Adrenal gland (tissue), 5 donors: Measurements from ENCODE around the gene VKORC1.

Source experiments
- POLR2A ChIP-seq, 2 donors: fragments of 450-650 bp; IDR thresholded peaks; one replicate each; pipeline ENCODE4 v1.6.1; 2017; ENCODE audit warnings: antibody characterized with exemption in 2 of 2, mild to moderate bottlenecking in 2 of 2, moderate library complexity in 1 of 2
- TF ChIP-seq, protein P1 (sequence below), 6 experiments: fragments of 450-650 bp in 4 of 6; fragments of 200-600 bp in 2 of 6; sonication (generic) in 1 of 6; IDR thresholded peaks; 1 replicate in 5 of 6; 2 replicates in 1 of 6; pipeline versions ENCODE4 v1.5.1 to v1.8.0; 2016 to 2021; ENCODE audit warnings: antibody characterized with exemption in 6 of 6, mild to moderate bottlenecking in 2 of 6, moderate library complexity in 1 of 6
- donor health status: DM: no; HTN: no; CAD: no.

DNA sequence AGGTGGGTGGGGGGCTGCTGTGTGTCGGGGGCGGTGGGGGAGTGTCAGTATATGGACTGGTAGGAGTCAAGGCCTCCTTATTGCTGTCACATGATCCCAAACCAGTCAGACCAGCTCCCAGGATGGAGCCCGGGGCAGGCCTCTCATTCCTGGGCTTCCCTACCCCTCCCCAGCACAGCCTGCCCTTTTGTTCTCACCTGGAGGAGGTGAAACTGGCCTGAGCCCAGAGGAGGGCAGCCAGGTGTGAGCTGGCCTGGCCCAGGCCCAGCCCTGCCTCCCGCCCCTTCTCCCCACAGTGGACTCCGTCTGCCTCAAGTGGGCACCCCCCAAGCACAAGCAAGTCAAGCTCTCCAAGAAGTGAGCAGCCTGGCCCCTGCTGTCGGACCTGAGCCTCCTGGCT, 36.3 kb upstream of the VKORC1 start:
- no peak for TF ChIP-seq POLR2A (IDR thresholded peaks at IDR 0.05)
- TF ChIP-seq, protein P1, sequence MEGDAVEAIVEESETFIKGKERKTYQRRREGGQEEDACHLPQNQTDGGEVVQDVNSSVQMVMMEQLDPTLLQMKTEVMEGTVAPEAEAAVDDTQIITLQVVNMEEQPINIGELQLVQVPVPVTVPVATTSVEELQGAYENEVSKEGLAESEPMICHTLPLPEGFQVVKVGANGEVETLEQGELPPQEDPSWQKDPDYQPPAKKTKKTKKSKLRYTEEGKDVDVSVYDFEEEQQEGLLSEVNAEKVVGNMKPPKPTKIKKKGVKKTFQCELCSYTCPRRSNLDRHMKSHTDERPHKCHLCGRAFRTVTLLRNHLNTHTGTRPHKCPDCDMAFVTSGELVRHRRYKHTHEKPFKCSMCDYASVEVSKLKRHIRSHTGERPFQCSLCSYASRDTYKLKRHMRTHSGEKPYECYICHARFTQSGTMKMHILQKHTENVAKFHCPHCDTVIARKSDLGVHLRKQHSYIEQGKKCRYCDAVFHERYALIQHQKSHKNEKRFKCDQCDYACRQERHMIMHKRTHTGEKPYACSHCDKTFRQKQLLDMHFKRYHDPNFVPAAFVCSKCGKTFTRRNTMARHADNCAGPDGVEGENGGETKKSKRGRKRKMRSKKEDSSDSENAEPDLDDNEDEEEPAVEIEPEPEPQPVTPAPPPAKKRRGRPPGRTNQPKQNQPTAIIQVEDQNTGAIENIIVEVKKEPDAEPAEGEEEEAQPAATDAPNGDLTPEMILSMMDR (IDR thresholded peaks at IDR 0.05): no peak
